ENCODE measurements around the gene VPS37B. TPM values are rescaled to one million over a fixed set of nuclear protein-coding genes. Genes with fewer than 3 reads are reported as not detected.

The VPS37B gene
- total RNA-seq, 1 donor from 2014 or later: 29.1 TPM

DNA sequence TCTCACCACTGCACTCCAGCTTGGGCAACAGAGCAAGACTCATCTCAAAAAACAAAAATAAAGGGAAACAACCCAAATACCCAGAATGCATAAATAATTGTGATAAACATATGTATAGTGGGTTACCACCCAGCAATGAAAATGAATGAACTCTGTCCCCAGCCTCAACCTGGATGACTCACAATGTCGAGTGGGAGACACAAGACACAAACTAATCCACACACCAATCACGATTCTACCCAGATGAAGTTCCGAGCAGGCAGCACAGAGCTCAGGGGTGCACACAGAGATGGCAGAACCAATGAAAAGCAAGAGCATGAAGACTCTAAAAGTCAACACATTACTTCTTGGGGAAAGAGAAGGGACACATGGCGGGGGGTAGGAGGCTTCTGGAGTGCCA lies 43.2 kb upstream of the VPS37B start:
- DNase-seq (ENCODE audit: low spot score in 2 of 2, unreplicated experiment in 2 of 2): no peak
- H3K36me3 Mint-ChIP-seq: peaks cover 5% of the 10 kb centered on the region

DNA sequence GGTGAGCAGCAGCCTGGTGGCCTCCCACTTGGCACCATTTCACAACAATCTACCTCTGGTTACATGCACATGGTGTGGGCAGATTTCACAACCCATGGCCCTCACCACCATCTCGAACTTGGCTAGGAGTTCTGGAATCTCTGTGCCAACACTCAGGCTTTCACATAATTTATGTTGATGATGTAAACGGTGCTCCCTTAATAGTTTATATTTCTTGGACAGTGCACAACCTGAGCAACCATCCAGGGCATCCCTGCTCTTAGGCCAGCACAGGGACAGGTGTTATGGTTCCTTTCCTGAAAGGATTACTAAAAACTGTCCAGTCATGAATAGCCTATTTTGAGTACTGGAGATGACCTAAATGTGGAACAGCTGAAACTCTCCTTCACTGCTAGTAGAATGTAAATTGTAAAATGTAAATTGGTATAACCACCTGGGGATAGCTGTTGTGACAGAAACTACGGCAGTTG lies 41.7 kb upstream of the VPS37B start:
- H3K4me1 Mint-ChIP-seq: no peaks in the 10 kb centered on the region
- H3K9me3 Mint-ChIP-seq: no peaks in the 10 kb centered on the region
- H3K4me3 Mint-ChIP-seq: no peak overlapping the region
- H3K36me3 Mint-ChIP-seq: peaks cover 5% of the 10 kb centered on the region
- TF ChIP-seq, protein P1, sequence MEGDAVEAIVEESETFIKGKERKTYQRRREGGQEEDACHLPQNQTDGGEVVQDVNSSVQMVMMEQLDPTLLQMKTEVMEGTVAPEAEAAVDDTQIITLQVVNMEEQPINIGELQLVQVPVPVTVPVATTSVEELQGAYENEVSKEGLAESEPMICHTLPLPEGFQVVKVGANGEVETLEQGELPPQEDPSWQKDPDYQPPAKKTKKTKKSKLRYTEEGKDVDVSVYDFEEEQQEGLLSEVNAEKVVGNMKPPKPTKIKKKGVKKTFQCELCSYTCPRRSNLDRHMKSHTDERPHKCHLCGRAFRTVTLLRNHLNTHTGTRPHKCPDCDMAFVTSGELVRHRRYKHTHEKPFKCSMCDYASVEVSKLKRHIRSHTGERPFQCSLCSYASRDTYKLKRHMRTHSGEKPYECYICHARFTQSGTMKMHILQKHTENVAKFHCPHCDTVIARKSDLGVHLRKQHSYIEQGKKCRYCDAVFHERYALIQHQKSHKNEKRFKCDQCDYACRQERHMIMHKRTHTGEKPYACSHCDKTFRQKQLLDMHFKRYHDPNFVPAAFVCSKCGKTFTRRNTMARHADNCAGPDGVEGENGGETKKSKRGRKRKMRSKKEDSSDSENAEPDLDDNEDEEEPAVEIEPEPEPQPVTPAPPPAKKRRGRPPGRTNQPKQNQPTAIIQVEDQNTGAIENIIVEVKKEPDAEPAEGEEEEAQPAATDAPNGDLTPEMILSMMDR (IDR thresholded peaks at IDR 0.05; ENCODE audit: unreplicated experiment): no peak
- DNase-seq (ENCODE audit: low spot score in 2 of 2, unreplicated experiment in 2 of 2): no peak
- H3K27ac Mint-ChIP-seq: no peak overlapping the region
- H3K27me3 Mint-ChIP-seq (ENCODE audit: low read depth): no peaks in the 10 kb centered on the region

More for the DNA sequence above, 43.2 kb upstream of the VPS37B start:
- Mint-ChIP-seq H3K4me3 (no peak overlapping the region), H3K27ac (no peak overlapping the region), H3K9me3 (no peaks in the 10 kb centered on the region), H3K27me3 (ENCODE audit: low read depth) (no peaks in the 10 kb centered on the region), H3K4me1 (no peaks in the 10 kb centered on the region)
- TF ChIP-seq, protein P1 (IDR thresholded peaks at IDR 0.05; ENCODE audit: unreplicated experiment): no peak

DNA sequence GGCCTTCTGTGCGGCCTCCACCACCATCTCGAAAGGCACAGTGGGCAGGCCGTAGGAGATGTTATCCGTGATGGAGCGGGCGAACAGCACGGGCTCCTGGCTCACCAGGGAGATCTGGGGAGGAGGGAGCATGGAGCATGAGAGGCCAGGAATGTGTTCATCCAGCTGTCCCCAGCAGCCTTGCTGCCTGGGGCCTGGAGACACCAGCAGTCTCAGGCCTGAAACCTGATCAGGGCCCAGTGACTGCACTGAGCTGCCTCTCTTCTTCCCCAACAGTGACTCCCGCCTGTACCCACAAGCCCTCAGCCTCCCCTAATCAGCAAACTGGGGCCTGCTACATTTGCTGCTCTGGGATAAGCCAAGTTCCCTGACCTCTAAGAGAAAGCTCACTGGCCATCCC lies 39.4 kb upstream of the VPS37B start:
- Mint-ChIP-seq H3K9me3 (no peaks in the 10 kb centered on the region), H3K27me3 (ENCODE audit: low read depth) (no peaks in the 10 kb centered on the region), H3K36me3 (peaks cover 5% of the 10 kb centered on the region), H3K27ac (no peak overlapping the region), H3K4me1 (no peaks in the 10 kb centered on the region), H3K4me3 (no peak overlapping the region)
- TF ChIP-seq, protein P1 (IDR thresholded peaks at IDR 0.05; ENCODE audit: unreplicated experiment): no peak
- no peak for DNase-seq (ENCODE audit: low spot score in 2 of 2, unreplicated experiment in 2 of 2)

DNA sequence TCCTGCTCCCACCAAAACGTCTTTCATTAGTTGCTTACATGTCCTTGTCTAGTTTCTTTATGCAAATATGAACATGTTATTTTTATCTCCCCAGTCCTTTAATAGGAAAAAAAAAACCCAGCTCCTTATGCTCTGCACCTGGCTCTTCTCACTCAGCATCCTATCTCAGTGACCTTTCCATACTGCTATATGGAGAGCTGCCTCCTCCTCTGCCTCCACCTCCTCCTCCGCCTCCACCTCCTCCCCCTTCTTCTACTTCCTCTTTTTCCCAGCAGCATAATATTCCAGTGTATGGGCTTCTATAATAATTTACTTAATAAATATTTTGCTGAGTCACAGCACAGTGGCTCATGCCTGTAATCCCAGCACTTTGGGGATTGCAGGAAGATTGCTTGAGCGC lies 38.8 kb upstream of the VPS37B start:
- H3K27ac Mint-ChIP-seq: no peak overlapping the region
- H3K4me1 Mint-ChIP-seq: no peaks in the 10 kb centered on the region
- TF ChIP-seq, protein P1 (IDR thresholded peaks at IDR 0.05; ENCODE audit: unreplicated experiment): no peak
- peaks cover 5% of the 10 kb centered on the region for H3K36me3 Mint-ChIP-seq
- no peaks in the 10 kb centered on the region for H3K9me3 Mint-ChIP-seq
- H3K27me3 Mint-ChIP-seq (ENCODE audit: low read depth): no peaks in the 10 kb centered on the region
- no peak overlapping the region for H3K4me3 Mint-ChIP-seq
- no peak for DNase-seq (ENCODE audit: low spot score in 2 of 2, unreplicated experiment in 2 of 2)

DNA sequence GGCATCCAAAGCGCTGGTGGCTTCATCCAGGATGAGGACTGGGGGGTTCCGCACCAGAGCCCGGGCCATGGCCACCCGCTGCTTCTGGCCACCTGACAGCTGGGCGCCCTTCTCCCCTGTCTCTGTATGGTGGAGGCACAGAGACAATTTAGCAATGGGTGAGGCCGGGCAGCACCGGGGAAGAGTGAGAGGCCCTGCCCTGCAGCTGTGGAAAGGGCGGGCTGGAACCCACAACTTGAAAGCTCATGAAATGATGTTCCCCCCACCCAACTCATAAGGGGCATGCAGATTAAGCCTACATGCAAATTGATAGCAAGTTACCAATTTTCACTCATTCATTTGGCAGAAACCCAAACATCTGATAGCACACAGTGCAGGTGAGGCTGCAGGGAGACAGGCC lies 36.3 kb upstream of the VPS37B start:
- TF ChIP-seq, protein P1 (IDR thresholded peaks at IDR 0.05; ENCODE audit: unreplicated experiment): no peak
- Mint-ChIP-seq H3K4me3 (no peak overlapping the region), H3K36me3 (no peaks in the 10 kb centered on the region), H3K27ac (no peak overlapping the region), H3K9me3 (no peaks in the 10 kb centered on the region), H3K4me1 (peaks cover 2% of the 10 kb centered on the region), H3K27me3 (ENCODE audit: low read depth) (no peaks in the 10 kb centered on the region)
- DNase-seq (ENCODE audit: low spot score in 2 of 2, unreplicated experiment in 2 of 2): no peak

DNA sequence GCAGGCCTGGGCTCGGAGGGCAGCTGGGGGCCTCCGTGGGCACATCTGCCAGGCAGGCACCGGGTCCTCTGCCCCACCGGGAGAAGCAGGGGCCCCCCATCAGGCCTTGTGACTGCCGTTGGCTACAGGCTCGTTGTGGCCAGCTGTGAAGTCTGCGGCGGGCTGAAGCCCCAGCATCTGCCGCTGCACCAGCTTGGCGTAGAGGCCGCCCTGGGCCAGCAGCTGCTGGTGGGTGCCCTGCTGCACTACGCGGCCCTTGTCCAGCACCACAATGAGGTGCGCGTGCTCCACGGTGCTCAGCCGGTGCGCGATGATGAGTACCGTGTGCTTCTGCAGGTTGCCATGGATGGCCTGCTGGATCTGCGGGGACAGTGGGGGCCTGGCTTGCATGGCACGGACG lies 33.9 kb upstream of the VPS37B start:
- no peaks in the 10 kb centered on the region for H3K27me3 Mint-ChIP-seq (ENCODE audit: low read depth)
- H3K4me1 Mint-ChIP-seq: peaks cover 2% of the 10 kb centered on the region

More for the DNA sequence above, 33.9 kb upstream of the VPS37B start:
- H3K36me3 Mint-ChIP-seq: no peaks in the 10 kb centered on the region
- no peaks in the 10 kb centered on the region for H3K9me3 Mint-ChIP-seq
- H3K27ac Mint-ChIP-seq: no peak overlapping the region
- DNase-seq (ENCODE audit: low spot score in 2 of 2, unreplicated experiment in 2 of 2): no peak
- H3K4me3 Mint-ChIP-seq: no peak overlapping the region
- TF ChIP-seq, protein P1 (IDR thresholded peaks at IDR 0.05; ENCODE audit: unreplicated experiment): no peak
